GM19452 (cell line): Measurements from ENCODE around the gene XPO5.

Experiments
- ATAC-seq: cut with Tn5 transposase; IDR thresholded peaks from one replicate; pipeline ENCODE4 v1.9.1; 2021; ENCODE audit not compliant: unreplicated experiment

XPO5 gene

GRCh38 chr6:43476746-43477145 is 99.1 kb downstream of the XPO5 start:
- ATAC-seq: no peak

GRCh38 chr6:43475516-43475915 is 100.3 kb downstream of the XPO5 start:
- ATAC-seq: no peak

GRCh38 chr6:43472515-43472914 is 103.3 kb downstream of the XPO5 start:
- ATAC-seq: no peak
